HepG2 (cell line): ENCODE data around the gene ANO10. TPM values are rescaled to one million over a fixed set of nuclear protein-coding genes. Genes with fewer than 3 reads are reported as not detected.

Experiments used
- HES4 ChIP-seq: sonication (generic); formaldehyde crosslinking; IDR thresholded peaks from 2 replicates; pipeline ENCODE4 v1.9.0; 2021; ENCODE audit warnings: mild to moderate bottlenecking, missing genetic modification reagents, borderline replicate concordance
- KLF16 ChIP-seq, 2 experiments: sonication (generic) in 1 of 2; formaldehyde crosslinking in 1 of 2; IDR thresholded peaks; 2 replicates each; pipeline versions ENCODE4 v1.6.1 to v1.8.0; 2016 to 2023; ENCODE audit warnings: missing genetic modification reagents in 2 of 2, missing compliant biosample characterization in 1 of 2
- ZBTB40 ChIP-seq, 2 experiments: fragments of 450-650 bp in 1 of 2; sonication (generic) in 1 of 2; formaldehyde crosslinking in 1 of 2; IDR thresholded peaks; 2 replicates each; pipeline versions ENCODE4 v1.6.1 to v1.8.0; 2016 to 2022; ENCODE audit warnings: antibody characterized with exemption in 1 of 2, mild to moderate bottlenecking in 1 of 2, missing genetic modification reagents in 1 of 2
- polyA plus RNA-seq, 8 experiments: library from polyadenylated mRNA; depleted of rRNA in 3 of 8; stranded (reverse) in 7 of 8; unstranded in 1 of 8; fragments of >200 nt; fragmentation: Illumina TruSeq in 4 of 8; extraction: Trizol in 4 of 8; gene quantifications; 2 replicates each; pipeline versions ENCODE4 v1.2.1 to v1.2.3, GENCODE V29; 2011 to 2016; ENCODE audit warnings: low read depth in 4 of 8, missing spikeins in 1 of 8, mixed read lengths in 1 of 8; ENCODE audit not compliant: insufficient read depth in 1 of 8
- total RNA-seq, 5 experiments: library from RNA; depleted of rRNA; stranded (reverse); fragments of >200 nt; fragmentation: Illumina TruSeq; extraction: Trizol; gene quantifications; 2 replicates each; pipeline ENCODE4 v1.2.3, GENCODE V29; 2016; ENCODE audit warnings: low read depth in 1 of 5

The ANO10 gene
- total and polyA plus RNA-seq, 2 of the 13 experiments (the other 11 are each of a cell fraction or from before 2014, with no cell fraction given), result 10.4 to 13.1 TPM

- no peak for TF ChIP-seq ZBTB40 (IDR thresholded peaks at IDR 0.05)
- no peak for TF ChIP-seq ZBTB40 (CRISPR knock-in tag; IDR thresholded peaks at IDR 0.05)
- no peak for TF ChIP-seq KLF16 (CRISPR knock-in tag; IDR thresholded peaks at IDR 0.05)
- TF ChIP-seq HES4, result no peak
- TF ChIP-seq, all 625 proteins: peak for 0
These were observed 122.6 kb downstream of the ANO10 start (continued) for GRCh38 chr3:43499256-43499655.
